HG02798 (cell line): ENCODE data around the gene FSIP1.

Experiments
- ATAC-seq: cut with Tn5 transposase; IDR thresholded peaks from one replicate; pipeline ENCODE4 v1.9.1; 2021; ENCODE audit warnings: mild to moderate bottlenecking; ENCODE audit not compliant: unreplicated experiment, poor library complexity

Gene FSIP1

GRCh38 chr15:39574427-39574826 is 208.2 kb downstream of the FSIP1 start:
- ATAC-seq, result no peak

- no peak for ATAC-seq
These were observed 208.8 kb downstream of the FSIP1 start for GRCh38 chr15:39573844-39574243.

GRCh38 chr15:39573287-39573686 is 209.4 kb downstream of the FSIP1 start:
- ATAC-seq, result no peak

GRCh38 chr15:39565851-39566250 is 216.8 kb downstream of the FSIP1 start:
- ATAC-seq, result no peak

GRCh38 chr15:39564972-39565665 is 217.5 kb downstream of the FSIP1 start:
- ATAC-seq, result no peak

- ATAC-seq, result no peak
These were observed 224.2 kb downstream of the FSIP1 start for GRCh38 chr15:39558421-39558820.

- ATAC-seq, result no peak
These were observed 226.2 kb downstream of the FSIP1 start for GRCh38 chr15:39556461-39556860.

- ATAC-seq, result no peak
These were observed 226.8 kb downstream of the FSIP1 start for GRCh38 chr15:39555885-39556284.

- ATAC-seq, result no peak
These were observed 227.8 kb downstream of the FSIP1 start for GRCh38 chr15:39554746-39555387.

GRCh38 chr15:39553947-39554693 is 228.5 kb downstream of the FSIP1 start:
- peak; percentile 52 for ATAC-seq

- ATAC-seq, result no peak
These were observed 230.1 kb downstream of the FSIP1 start for GRCh38 chr15:39552556-39552955.

- ATAC-seq, result no peak
These were observed 231.2 kb downstream of the FSIP1 start for GRCh38 chr15:39551476-39551875.
